OCI-M2 (cell line): ENCODE data around the gene CSK.

Experiments used
- DNase-seq: peaks from one replicate; lab custom pipeline; 2025; ENCODE audit not compliant: unreplicated experiment; lab: John Stamatoyannopoulos, UW

CSK gene

GRCh38 chr15:74801311-74801997, 19.6 kb downstream of the CSK start:
- no peak for DNase-seq

- no peak for DNase-seq
These were observed 20.4 kb downstream of the CSK start for GRCh38 chr15:74802290-74802689.

DNA sequence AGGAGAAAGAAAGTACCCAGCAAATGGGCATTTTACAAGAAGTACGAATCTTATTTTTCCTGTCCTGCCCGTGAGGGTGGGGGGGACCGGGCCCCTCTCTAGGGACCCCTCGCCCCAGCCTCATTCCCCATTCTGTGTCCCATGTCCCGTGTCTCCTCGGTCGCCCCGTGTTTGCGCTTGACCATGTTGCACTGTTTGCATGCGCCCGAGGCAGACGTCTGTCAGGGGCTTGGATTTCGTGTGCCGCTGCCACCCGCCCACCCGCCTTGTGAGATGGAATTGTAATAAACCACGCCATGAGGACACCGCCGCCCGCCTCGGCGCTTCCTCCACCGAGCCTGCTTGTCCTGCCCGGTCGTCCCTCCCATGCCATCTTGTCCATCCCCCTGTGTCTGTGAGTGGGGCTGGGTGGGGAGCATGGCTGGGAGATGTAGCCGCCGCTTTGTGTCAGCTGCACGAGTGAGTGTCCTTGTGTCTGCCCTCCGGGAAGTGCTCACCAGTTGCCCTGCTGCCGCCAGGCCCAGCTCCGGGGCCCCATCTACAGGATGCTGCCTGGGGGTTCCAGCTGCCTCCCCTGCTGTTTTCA, 21.1 kb downstream of the CSK start:
- DNase-seq = no peak

DNA sequence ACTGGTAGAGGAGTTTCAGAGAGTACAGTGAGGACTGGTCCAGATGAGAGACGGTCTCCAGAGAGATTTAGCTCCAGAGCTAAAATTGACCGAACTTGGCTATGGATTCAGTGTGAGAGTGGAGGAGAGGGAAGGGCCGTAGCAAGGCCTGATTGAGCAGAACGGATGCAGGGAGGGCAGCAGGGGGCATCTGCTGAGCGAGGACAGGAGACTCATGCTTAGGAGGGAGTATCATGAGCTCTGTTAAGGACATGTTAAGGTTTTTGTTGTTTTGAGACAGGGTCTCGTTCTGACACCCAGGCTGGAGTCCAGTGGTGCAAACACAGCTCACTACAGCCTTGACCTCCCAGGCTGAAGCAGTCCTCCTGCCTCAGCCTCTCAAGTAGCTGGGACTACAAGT, 23.1 kb downstream of the CSK start:
- no peak for DNase-seq

GRCh38 chr15:74807282-74807681, 25.4 kb downstream of the CSK start:
- DNase-seq = no peak

DNA sequence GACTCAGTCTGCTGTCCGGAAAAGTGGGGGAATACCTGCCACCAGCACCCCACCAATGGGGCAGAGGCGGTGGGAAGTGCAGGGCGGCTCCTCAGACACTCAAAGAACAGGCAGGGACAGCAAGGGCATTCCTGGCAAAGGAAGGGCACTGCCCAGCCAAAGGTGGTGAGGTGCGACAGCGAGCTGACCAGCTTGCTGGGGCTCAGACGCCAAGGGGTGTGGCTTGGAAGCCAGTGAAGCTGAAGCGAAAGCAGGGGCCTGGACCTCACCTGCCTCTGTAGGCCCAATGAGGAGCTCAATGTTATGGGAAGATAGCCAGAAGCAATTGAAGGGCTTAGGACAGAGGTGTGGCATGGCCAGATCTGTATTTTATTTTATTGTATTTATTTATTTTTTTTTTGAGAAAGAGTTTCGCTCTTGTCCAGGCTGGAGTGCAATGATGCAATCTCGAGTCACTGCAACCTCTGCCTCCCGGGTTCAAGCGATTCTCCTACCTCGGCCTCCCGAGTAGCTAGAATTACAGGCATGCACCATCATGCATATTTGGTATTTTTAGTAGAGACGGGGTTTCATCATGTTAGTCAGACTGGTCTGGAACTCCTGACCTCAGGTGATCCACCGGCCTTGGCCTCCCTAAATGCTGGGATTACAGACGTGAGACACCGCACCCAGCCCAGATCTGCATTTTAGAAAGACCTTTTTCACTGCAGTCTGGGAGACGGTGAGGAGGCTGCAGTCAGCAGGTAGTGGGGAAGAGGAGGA, 26.4 kb downstream of the CSK start:
- no peak for DNase-seq

- no peak for DNase-seq
These were observed 27.0 kb downstream of the CSK start for GRCh38 chr15:74808840-74809229.

DNA sequence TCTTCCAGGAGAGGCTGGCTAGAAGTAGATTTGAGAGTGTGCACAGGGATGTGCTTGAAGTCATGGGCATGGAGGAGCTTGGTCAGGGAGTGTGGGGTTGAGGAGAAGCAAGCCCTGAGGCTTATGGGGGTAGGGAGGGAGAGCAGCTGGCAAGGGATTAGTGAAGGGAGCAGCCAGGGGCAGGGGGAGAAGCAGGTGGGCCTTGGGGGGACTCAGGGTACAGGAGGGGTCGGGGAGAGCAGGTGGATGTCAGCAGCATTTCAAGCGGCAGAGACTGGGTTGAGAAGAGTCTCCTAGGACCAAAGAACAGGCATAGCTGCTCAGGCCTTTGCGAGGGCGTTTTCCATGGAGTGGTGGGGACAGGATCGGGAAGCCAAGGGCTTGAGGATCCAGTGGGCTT, 27.4 kb downstream of the CSK start:
- no peak for DNase-seq

DNA sequence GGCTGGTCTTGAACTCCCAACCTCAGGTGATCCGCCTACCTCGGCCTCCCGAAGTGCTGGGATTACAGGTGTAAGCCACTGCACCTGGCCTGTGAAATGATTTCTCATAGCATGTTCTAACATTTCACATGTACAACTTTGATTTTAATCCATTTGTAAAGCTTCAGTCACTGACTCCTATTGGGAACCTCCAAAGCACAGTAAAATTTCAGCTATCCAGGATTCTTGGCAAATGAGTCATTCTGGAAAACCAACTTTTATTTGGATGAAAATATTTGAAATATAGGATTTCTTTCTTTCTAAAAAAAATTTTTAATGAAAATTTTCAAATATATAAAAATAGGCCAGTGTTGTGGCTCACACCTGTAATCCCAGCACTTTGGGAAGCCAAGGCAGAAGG, 28.1 kb downstream of the CSK start:
- DNase-seq = no peak

GRCh38 chr15:74812533-74812932, 30.7 kb downstream of the CSK start, which contains the start of gene LMAN1L:
Gene LMAN1L (plus strand): TSS chr15:74812835. CDS start chr15:74812855, 20 bp downstream.
- DNase-seq = no peak

DNA sequence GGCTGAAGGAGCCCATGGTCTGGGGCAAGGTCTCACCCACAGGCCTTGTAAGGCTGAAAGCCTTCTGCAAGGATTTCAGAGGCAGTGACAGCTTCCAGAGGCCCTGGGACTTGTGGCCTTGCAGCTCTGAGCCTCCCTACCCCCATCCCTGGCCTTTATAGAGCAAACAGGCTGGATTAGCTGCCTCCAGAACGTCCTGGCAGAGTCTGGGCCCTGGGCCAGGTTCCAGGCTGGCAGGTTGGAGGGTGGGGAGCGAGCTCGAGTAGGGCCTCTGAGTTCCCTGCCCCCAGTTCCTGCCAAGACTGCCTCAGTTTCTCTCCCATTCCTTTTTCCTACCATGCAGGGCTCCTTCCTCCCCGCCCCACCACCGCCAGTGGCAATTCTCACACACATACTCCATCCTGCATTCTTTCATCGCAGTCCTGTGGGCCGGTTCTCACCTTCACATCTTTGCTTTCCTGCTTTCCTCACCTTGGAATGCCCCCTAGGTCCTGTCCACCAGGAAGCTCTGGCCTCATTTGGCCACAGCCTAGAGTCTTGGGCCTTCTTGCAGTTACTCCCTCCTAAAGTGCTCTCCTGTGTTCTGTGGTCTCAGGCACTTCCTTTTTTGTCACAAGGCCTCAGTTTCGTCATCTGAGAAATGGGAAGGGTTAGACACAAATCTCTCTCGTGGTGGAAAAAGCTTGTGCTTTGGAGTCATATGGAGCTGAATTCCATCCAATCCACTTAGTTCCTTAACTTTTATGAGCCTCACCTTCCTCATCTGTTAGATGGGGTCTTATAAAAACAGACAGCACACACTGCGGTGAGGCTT, 33.4 kb downstream of the CSK start:
- DNase-seq = no peak

- DNase-seq = no peak
These were observed 34.1 kb downstream of the CSK start for GRCh38 chr15:74815961-74816360.

- no peak for DNase-seq
These were observed 34.9 kb downstream of the CSK start for GRCh38 chr15:74816624-74817369.

GRCh38 chr15:74817370-74817737, 35.5 kb downstream of the CSK start:
- DNase-seq = no peak

DNA sequence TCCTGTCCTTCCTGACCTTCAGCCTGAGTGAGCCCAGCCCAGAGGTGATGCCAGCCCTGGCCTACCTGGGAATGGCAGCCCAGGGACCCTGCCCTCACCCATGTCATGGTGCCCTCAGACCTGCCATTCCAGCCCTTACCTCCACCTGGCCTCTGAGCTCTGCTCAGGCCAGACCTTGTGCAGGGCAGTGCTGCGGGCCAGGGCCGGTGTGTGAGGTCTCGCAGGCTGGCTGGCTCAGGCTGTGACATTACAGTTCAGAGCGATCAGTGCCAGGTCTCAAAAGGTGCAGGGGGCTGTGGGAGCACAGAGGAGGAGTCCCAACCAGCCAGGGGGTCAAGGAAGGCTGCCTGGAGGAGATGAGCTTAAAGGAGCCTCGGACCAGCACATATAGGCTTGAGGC, 38.2 kb downstream of the CSK start:
- no peak for DNase-seq

- DNase-seq = no peak
These were observed 39.4 kb downstream of the CSK start for GRCh38 chr15:74821091-74821789.

GRCh38 chr15:74821790-74822158, 39.9 kb downstream of the CSK start:
- no peak for DNase-seq

GRCh38 chr15:74822233-74822632, 40.4 kb downstream of the CSK start:
- DNase-seq = no peak

DNA sequence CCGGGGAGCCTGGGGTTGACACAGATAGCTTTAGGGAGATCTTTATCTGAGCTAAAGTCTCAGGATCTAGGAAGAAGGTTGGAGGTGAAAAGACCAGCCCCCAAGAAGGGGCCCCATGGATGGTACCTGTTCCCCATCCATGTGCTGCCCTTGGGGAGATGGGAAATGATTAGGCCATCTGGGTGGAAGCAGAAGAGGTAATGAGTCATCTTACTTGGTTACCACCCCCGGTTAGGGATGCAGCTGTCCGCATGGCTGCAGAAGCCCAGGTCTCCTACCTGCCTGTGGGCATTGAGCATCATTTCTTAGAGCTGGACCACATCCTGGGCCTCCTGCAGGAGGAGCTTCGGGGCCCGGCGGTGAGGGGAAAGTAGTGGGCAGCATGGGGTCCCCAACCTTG, 41.4 kb downstream of the CSK start:
- no peak for DNase-seq

GRCh38 chr15:74824976-74825375, 43.1 kb downstream of the CSK start:
- DNase-seq = no peak
